ENCODE data around the gene PRLR.

Gene PRLR

GRCh38 chr5:35195472-35195852 is 34.8 kb downstream of the PRLR start:
- TF ChIP-seq CREB5 (CRISPR knock-in tag; IDR thresholded peaks at IDR 0.05; ENCODE audit: low read depth) (no peak), ARNTL (CRISPR knock-in tag; IDR thresholded peaks at IDR 0.05; ENCODE audit: borderline replicate concordance, low read depth) (no peak), ISL1 (CRISPR knock-in tag; IDR thresholded peaks at IDR 0.05) (no peak), PATZ1 (CRISPR knock-in tag; IDR thresholded peaks at IDR 0.05; ENCODE audit: borderline replicate concordance) (no peak)
- ATAC-seq = no peak

GRCh38 chr5:35194635-35195471 is 35.4 kb downstream of the PRLR start:
- TF ChIP-seq TCF4 (CRISPR knock-in tag; IDR thresholded peaks at IDR 0.05; ENCODE audit: borderline replicate concordance) (no peak), TSHZ2 (CRISPR knock-in tag; IDR thresholded peaks at IDR 0.05) (no peak), ZNF8 (CRISPR knock-in tag; IDR thresholded peaks at IDR 0.05) (no peak), ZFP30 (CRISPR knock-in tag; IDR thresholded peaks at IDR 0.05) (no peak), PATZ1 (CRISPR knock-in tag; IDR thresholded peaks at IDR 0.05; ENCODE audit: borderline replicate concordance) (no peak), ARNTL (CRISPR knock-in tag; IDR thresholded peaks at IDR 0.05; ENCODE audit: borderline replicate concordance, low read depth) (no peak), CSDC2 (CRISPR knock-in tag; IDR thresholded peaks at IDR 0.05) (no peak), SNAI2 (CRISPR knock-in tag; IDR thresholded peaks at IDR 0.05) (no peak), PPARA (CRISPR knock-in tag; IDR thresholded peaks at IDR 0.05; ENCODE audit: borderline replicate concordance) (no peak), RARB (CRISPR knock-in tag; IDR thresholded peaks at IDR 0.05) (no peak), ZC3H10 (CRISPR knock-in tag; IDR thresholded peaks at IDR 0.05) (no peak), OSR1 (CRISPR knock-in tag; IDR thresholded peaks at IDR 0.05) (no peak), GLIS3 (CRISPR knock-in tag; IDR thresholded peaks at IDR 0.05) (no peak), BACH2 (CRISPR knock-in tag; IDR thresholded peaks at IDR 0.05; ENCODE audit: borderline replicate concordance) (no peak), POU6F1 (CRISPR knock-in tag; IDR thresholded peaks at IDR 0.05; ENCODE audit: borderline replicate concordance, low read depth) (no peak), CREB5 (CRISPR knock-in tag; IDR thresholded peaks at IDR 0.05; ENCODE audit: low read depth) (no peak), ZNF70 (CRISPR knock-in tag; IDR thresholded peaks at IDR 0.05) (no peak)
- no peak for ATAC-seq

Data from SK-N-SH treated with all-trans-retinoic acid at 6 μM for 48 hours (cell line).